ENCODE measurements around the gene EXD1.

EXD1 gene

DNA sequence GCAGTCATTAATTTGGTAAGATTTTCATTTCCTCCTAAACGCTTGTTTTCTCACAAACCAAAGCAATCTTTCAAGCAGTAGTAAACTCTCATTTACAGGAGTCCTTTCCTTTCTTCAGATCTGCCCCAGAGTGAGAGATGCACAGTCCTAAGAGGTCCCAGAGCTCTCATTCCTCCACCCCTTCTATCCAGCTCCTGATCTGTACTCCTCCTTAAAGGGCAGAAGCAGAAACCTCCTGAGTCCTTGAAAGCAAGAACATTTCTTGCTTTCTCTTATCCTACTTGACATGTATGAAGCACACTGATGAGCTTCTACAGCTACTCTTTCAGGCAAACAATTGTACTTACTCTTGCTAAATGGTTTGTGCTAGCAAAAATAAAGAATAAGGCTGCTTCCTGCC lies 11.7 kb downstream of the EXD1 start:
- Mint-ChIP-seq H3K4me3 (no peak overlapping the region), H3K36me3 (ENCODE audit: low read depth) (no peaks in the 10 kb centered on the region), H3K27me3 (ENCODE audit: low read depth, poor library complexity) (peaks cover 24% of the 10 kb centered on the region), H3K4me1 (no peaks in the 10 kb centered on the region), H3K9me3 (peaks cover 8% of the 10 kb centered on the region), H3K27ac (peak overlapping the region; percentile 5)
- TF ChIP-seq, protein P1, sequence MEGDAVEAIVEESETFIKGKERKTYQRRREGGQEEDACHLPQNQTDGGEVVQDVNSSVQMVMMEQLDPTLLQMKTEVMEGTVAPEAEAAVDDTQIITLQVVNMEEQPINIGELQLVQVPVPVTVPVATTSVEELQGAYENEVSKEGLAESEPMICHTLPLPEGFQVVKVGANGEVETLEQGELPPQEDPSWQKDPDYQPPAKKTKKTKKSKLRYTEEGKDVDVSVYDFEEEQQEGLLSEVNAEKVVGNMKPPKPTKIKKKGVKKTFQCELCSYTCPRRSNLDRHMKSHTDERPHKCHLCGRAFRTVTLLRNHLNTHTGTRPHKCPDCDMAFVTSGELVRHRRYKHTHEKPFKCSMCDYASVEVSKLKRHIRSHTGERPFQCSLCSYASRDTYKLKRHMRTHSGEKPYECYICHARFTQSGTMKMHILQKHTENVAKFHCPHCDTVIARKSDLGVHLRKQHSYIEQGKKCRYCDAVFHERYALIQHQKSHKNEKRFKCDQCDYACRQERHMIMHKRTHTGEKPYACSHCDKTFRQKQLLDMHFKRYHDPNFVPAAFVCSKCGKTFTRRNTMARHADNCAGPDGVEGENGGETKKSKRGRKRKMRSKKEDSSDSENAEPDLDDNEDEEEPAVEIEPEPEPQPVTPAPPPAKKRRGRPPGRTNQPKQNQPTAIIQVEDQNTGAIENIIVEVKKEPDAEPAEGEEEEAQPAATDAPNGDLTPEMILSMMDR (IDR thresholded peaks at IDR 0.05) = no peak
- DNase-seq = no peak

DNA sequence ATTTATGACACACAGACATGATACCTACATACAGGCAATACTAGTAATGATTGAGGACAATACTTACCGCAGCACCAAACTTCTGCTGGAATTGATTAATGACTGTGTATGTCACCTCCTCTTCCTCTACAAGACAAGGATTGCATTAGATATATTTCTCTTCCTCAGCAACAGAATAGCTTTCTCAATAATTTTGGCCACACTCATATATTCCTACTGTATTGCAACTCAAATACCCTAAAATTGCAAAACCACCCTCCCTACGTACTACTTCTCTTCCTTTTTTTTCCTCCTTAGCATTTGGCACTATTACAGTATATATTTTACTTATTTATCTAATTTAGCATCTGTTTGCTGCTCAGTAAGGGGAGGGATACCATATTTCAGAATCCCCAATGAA lies 14.8 kb downstream of the EXD1 start:
- no peak overlapping the region for H3K27ac Mint-ChIP-seq
- H3K27me3 Mint-ChIP-seq (ENCODE audit: low read depth, poor library complexity) = peaks cover 35% of the 10 kb centered on the region
- H3K4me1 Mint-ChIP-seq = no peaks in the 10 kb centered on the region
- peaks cover 8% of the 10 kb centered on the region for H3K9me3 Mint-ChIP-seq
- no peak for DNase-seq
- TF ChIP-seq, protein P1 (IDR thresholded peaks at IDR 0.05) = no peak
- no peaks in the 10 kb centered on the region for H3K36me3 Mint-ChIP-seq (ENCODE audit: low read depth)
- H3K4me3 Mint-ChIP-seq = no peak overlapping the region

DNA sequence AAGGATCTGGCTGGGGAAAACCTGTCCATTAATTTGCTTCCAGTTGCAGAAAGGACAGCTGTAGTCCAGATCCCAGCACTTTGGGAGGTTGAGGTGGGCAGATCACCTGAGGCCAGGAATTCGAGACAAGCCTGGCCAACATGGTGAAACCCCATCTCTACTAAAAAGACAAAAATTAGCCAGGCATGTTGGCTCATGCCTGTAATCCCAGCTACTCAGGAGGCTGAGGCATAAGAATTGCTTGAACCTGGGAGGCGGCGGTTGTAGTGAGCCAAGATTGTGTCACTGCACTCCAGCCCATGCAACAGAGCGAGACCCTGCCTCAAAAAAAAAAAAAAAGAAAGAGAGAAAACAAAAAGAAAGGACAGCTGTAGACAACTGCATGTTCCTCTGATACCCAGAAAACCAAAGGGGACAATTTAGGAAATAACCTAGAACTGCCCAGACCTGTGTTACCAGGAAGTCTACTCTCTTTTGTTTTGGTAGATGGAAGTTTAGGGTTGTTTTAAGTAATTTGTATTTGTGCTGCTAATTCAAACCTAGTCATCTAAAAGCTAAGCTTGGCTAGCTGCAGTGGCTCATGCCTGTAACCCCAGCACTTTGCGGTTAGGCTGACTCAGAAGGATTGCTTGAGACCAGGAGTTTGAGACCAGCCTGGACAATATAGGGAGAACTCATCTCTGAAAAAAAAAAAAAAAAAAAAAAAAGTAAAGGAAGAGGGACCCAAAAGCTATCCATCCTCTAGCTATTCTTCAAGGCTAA lies 22.7 kb downstream of the EXD1 start:
- Mint-ChIP-seq H3K27me3 (ENCODE audit: low read depth, poor library complexity) (peaks cover 30% of the 10 kb centered on the region), H3K9me3 (no peaks in the 10 kb centered on the region), H3K4me1 (no peaks in the 10 kb centered on the region), H3K27ac (no peak overlapping the region), H3K36me3 (ENCODE audit: low read depth) (no peaks in the 10 kb centered on the region), H3K4me3 (no peak overlapping the region)
- DNase-seq = no peak
- TF ChIP-seq, protein P1 (IDR thresholded peaks at IDR 0.05) = no peak

DNA sequence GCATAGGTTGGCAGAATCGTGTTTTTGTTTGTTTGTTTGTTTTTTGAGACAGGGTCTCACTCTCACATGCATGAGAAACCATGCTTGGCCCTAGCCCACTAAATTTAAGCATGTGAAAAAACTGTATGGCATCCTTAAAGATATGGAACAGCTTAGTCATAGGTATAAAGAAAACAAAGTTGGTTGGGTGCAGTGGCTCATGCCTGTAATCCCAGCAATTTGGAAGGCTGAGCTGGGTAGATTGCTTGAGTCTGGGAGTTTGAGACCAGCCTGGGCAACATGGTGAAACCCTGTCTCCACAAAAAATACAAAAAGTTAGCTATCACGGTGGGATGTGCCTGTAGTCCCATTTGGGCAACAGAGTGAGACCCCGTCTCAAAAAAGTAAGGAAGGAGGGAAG lies 25.2 kb downstream of the EXD1 start:
- Mint-ChIP-seq H3K27me3 (ENCODE audit: low read depth, poor library complexity) (peaks cover 16% of the 10 kb centered on the region), H3K4me3 (no peak overlapping the region), H3K27ac (peak overlapping the region; percentile 29), H3K36me3 (ENCODE audit: low read depth) (no peaks in the 10 kb centered on the region), H3K9me3 (no peaks in the 10 kb centered on the region), H3K4me1 (no peaks in the 10 kb centered on the region)
- no peak for DNase-seq
- TF ChIP-seq, protein P1 (IDR thresholded peaks at IDR 0.05) = no peak

- no peak overlapping the region for H3K4me3 Mint-ChIP-seq
- DNase-seq = no peak
- TF ChIP-seq, protein P1 (IDR thresholded peaks at IDR 0.05) = no peak
- no peaks in the 10 kb centered on the region for H3K36me3 Mint-ChIP-seq (ENCODE audit: low read depth)
- H3K27me3 Mint-ChIP-seq (ENCODE audit: low read depth, poor library complexity) = peaks cover 12% of the 10 kb centered on the region
- no peaks in the 10 kb centered on the region for H3K4me1 Mint-ChIP-seq
- no peaks in the 10 kb centered on the region for H3K9me3 Mint-ChIP-seq
- H3K27ac Mint-ChIP-seq = no peak overlapping the region
Measured at GRCh38 chr15:41203395-41203794, 27.2 kb downstream of the EXD1 start.

- Mint-ChIP-seq H3K27ac (no peak overlapping the region), H3K4me3 (no peak overlapping the region), H3K36me3 (ENCODE audit: low read depth) (no peaks in the 10 kb centered on the region), H3K9me3 (no peaks in the 10 kb centered on the region), H3K27me3 (ENCODE audit: low read depth, poor library complexity) (peaks cover 6% of the 10 kb centered on the region), H3K4me1 (no peaks in the 10 kb centered on the region)
- TF ChIP-seq, protein P1 (IDR thresholded peaks at IDR 0.05) = no peak
- DNase-seq = no peak
Measured at GRCh38 chr15:41199470-41199869, 31.1 kb downstream of the EXD1 start.
